Activated naive CD4-positive, alpha-beta T cell treated with anti-CD3 and anti-CD28 coated beads for 36 hours (primary cell): Measurements from ENCODE around the gene PLB1. TPM values are rescaled to one million over a fixed set of nuclear protein-coding genes. Genes with fewer than 3 reads are reported as not detected.

Source experiments
- CTCF ChIA-PET: fragments of 350-600 bp; sonication (Branson Sonifier 250); formaldehyde crosslinking; loops from one replicate; lab custom pipeline; 2021; ENCODE audit warnings: antibody characterized with exemption; lab: Charles Lee
- DNase-seq: peaks from one replicate; pipeline ENCODE4 v3.0.0-alpha.2; 2020
- H3K27ac Mint-ChIP-seq: one replicate; pipeline ENCODE4 v1.8.0; 2021; ENCODE audit warnings: mild to moderate bottlenecking, mixed read lengths
- H3K27me3 Mint-ChIP-seq: one replicate; pipeline ENCODE4 v1.8.0; 2021; ENCODE audit warnings: low read depth, mixed read lengths
- H3K36me3 Mint-ChIP-seq: one replicate; pipeline ENCODE4 v1.8.0; 2021; ENCODE audit warnings: low read depth, mixed read lengths
- H3K4me1 Mint-ChIP-seq: one replicate; pipeline ENCODE4 v1.8.0; 2021; ENCODE audit warnings: low read depth, mixed read lengths
- H3K4me3 Mint-ChIP-seq: one replicate; pipeline ENCODE4 v1.8.0; 2021; ENCODE audit warnings: mild to moderate bottlenecking, moderate library complexity, mixed read lengths
- H3K9me3 Mint-ChIP-seq: one replicate; pipeline ENCODE4 v1.8.0; 2021; ENCODE audit warnings: mixed read lengths
- intact Hi-C: fragments of 100-400 bp; cut with micrococcal nuclease; formaldehyde crosslinking; loops from one replicate; pipeline ENCODE4 v1.15.1; 2023
- total RNA-seq, 2 experiments: library from RNA; stranded (reverse); gene quantifications; one replicate each; pipeline ENCODE4 v1.2.3, GENCODE V29; 2021

The PLB1 gene, protein sequence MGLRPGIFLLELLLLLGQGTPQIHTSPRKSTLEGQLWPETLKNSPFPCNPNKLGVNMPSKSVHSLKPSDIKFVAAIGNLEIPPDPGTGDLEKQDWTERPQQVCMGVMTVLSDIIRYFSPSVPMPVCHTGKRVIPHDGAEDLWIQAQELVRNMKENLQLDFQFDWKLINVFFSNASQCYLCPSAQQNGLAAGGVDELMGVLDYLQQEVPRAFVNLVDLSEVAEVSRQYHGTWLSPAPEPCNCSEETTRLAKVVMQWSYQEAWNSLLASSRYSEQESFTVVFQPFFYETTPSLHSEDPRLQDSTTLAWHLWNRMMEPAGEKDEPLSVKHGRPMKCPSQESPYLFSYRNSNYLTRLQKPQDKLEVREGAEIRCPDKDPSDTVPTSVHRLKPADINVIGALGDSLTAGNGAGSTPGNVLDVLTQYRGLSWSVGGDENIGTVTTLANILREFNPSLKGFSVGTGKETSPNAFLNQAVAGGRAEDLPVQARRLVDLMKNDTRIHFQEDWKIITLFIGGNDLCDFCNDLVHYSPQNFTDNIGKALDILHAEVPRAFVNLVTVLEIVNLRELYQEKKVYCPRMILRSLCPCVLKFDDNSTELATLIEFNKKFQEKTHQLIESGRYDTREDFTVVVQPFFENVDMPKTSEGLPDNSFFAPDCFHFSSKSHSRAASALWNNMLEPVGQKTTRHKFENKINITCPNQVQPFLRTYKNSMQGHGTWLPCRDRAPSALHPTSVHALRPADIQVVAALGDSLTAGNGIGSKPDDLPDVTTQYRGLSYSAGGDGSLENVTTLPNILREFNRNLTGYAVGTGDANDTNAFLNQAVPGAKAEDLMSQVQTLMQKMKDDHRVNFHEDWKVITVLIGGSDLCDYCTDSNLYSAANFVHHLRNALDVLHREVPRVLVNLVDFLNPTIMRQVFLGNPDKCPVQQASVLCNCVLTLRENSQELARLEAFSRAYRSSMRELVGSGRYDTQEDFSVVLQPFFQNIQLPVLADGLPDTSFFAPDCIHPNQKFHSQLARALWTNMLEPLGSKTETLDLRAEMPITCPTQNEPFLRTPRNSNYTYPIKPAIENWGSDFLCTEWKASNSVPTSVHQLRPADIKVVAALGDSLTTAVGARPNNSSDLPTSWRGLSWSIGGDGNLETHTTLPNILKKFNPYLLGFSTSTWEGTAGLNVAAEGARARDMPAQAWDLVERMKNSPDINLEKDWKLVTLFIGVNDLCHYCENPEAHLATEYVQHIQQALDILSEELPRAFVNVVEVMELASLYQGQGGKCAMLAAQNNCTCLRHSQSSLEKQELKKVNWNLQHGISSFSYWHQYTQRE (N-terminal part only)
- 1 to 10 TPM; 1.3 to 1.6 TPM for total RNA-seq

DNA sequence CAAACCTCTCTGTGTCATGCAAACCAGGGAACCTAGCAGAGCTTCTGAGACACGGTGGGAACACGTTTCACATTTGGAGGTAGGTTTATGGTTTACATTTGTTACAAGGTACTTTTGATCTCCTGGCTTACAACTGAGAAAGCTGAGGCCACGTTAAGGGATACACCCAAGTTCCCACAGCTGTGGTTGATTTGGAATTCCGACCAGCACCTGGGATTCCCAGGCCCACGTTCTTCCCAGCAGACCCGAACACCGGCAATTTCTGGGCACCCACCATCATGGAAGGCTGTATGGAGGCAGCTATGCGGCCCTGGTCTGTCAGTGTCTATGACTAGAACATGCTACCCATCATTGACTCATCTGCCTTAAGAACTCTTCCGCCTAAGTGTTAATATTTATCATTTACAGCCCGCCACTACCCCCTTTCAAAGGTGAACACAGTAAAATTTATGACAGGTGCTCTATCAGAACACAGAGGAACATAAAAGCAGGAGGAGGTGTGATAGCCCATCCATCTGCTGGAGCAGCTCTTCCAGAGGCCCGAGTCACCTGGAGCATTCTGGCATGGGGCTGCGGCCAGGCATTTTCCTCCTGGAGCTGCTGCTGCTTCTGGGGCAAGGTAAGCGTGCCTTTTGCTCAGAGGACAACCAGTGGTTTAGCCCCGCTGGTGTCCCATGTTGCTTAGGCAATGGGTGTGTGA, at the start of gene PLB1:
PLB1 (plus strand) TSS at position 510 of the 700 bp plus-strand sequence; CDS start at position 565, 55 bp downstream.
- Mint-ChIP-seq H3K4me3 (no peak within 1 kb of the TSS), H3K27ac (no peak within 1 kb of the TSS), H3K27me3 (peaks cover 6% of the 10 kb centered on the region), H3K36me3 (no peaks in the 10 kb centered on the region), H3K9me3 (no peaks in the 10 kb centered on the region), H3K4me1 (peaks cover 3% of the 10 kb centered on the region)
- CTCF ChIA-PET, result no interaction called here
- no peak for DNase-seq
- intact Hi-C loops, result no loop called here

DNA sequence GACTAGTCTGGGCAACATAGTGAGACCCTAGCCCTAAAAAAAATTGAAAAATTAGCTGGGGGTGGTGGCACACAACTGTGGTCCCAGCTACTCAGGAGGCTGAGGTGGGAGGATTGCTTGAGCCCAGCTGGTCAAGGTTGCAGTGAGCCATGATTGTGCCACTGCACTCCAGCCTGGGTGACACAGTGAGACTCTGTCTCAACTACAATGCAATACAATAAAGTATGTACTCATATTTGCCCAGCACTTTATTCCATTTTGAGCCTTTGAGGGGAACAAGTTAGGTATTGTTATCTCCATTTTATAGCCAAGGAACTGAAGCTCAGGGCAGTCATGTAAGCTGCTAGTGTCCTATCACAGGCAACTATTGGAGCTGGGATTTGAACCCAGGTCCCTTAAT, 49.3 kb upstream of the PLB1 start:
- intact Hi-C loops, result loop anchor here (5.0 kb wide), 3 partner anchors 169 to 544 kb away; no protein-coding TSS in a partner anchor
- Mint-ChIP-seq H3K27ac (peak overlapping the region; percentile 90), H3K27me3 (no peaks in the 10 kb centered on the region), H3K9me3 (no peaks in the 10 kb centered on the region), H3K36me3 (no peaks in the 10 kb centered on the region), H3K4me1 (peaks cover 74% of the 10 kb centered on the region), H3K4me3 (no peak overlapping the region)
- DNase-seq, result no peak
- CTCF ChIA-PET, result interaction anchor here (1.1 to 1.6 kb wide), 2 partner anchors 15 to 742 kb away, joined by 3 to 9 read pairs; no protein-coding TSS in a partner anchor

DNA sequence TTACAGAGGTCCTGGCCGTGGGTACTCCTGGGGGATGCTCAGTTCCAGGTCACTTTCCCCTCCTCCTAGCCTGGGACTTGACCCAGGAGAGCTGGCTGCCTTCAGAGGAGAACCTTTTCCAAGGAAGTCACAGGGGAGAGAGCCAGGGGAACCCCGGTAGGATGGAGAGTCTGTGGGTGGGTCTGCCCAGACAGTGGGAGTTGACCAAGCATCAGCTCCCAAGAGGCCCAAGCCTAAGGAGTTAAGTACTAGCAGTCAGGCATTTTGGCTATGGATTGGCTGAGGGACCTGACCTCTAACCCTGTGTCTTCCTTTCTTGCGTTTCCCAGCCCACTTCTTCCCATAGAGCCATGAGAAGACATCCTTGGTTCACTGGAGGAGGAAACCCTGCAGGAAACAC, 48.8 kb upstream of the PLB1 start:
- peaks cover 71% of the 10 kb centered on the region for H3K4me1 Mint-ChIP-seq
- H3K27ac Mint-ChIP-seq, result peak overlapping the region; percentile 90
- intact Hi-C loops, result loop anchor here (5.0 kb wide), 3 partner anchors 170 to 545 kb away; no protein-coding TSS in a partner anchor
- DNase-seq, result no peak
- CTCF ChIA-PET, result interaction anchor here (1.1 to 1.6 kb wide), 2 partner anchors 16 to 743 kb away, joined by 3 to 9 read pairs; no protein-coding TSS in a partner anchor
- no peaks in the 10 kb centered on the region for H3K9me3 Mint-ChIP-seq
- H3K36me3 Mint-ChIP-seq, result no peaks in the 10 kb centered on the region
- no peaks in the 10 kb centered on the region for H3K27me3 Mint-ChIP-seq
- no peak overlapping the region for H3K4me3 Mint-ChIP-seq

DNA sequence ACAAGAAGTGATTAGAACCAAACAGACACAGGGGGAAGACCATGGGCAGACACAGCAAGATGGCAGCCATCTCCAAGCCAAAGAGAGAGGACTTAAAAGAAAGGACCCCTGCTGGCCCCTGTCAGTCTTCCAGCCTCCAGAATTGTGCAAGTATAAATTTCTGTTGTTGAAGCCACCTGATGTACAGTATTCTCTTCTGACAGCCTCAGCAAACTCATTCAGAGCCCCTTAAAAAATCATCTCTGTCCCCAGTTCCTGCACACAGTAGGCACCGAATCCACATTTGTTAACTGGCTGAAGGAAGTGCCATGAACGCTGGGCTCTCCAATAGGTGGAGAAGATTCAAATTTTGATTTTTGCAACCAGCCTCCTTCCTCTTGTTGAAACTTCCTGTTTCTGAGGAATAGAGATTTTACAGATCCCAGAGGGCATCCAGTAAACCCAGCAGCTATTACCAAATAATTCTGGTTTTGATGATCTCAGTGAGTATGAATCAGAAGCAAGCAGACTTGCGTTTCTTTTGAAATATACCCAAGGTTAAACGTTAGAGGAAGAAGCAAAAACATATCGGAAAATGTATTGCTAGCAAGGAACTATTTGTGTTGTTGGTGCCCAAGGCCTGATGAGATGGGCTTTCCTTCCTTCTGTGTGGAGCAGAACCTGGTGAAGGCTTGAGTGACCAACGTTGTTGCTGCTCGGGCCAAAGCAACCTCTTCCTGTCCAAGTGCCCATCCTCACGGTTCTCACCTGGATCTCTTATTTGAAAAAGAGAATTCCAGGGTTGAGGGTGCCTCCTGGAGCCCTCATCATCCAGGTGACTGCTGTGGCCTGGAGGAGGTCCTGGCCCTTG, 47.7 kb upstream of the PLB1 start:
- Mint-ChIP-seq H3K4me3 (no peak overlapping the region), H3K27me3 (no peaks in the 10 kb centered on the region), H3K36me3 (no peaks in the 10 kb centered on the region), H3K4me1 (peaks cover 68% of the 10 kb centered on the region), H3K27ac (peak overlapping the region; percentile 90), H3K9me3 (no peaks in the 10 kb centered on the region)
- CTCF ChIA-PET, result no interaction called here
- DNase-seq, result peak; percentile 53
- intact Hi-C loops, result loop anchor here (1.0 to 5.0 kb wide), 9 partner anchors 24 to 728 kb away; no protein-coding TSS in a partner anchor

DNA sequence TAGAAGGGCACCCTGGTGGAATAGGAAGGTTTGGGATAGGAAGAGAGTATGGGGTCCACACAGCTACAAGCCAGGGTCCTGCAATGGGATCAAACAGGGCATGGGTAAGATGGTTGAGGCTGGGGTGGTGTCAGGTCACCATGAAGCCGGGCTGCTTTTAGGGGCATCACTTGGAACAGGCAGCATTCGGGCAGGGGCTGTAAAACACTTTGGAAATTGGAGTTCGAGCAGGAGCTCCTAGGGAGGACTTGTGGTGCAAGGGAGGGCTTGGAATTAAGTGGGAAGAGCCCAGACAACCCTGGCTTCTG, 47.1 kb upstream of the PLB1 start:
- intact Hi-C loops, result loop anchor here (1.0 to 5.0 kb wide), 9 partner anchors 24 to 728 kb away; no protein-coding TSS in a partner anchor
- peaks cover 68% of the 10 kb centered on the region for H3K4me1 Mint-ChIP-seq
- CTCF ChIA-PET, result interaction anchor here (0.6 kb wide), 1 partner anchor 745 kb away, joined by 3 read pairs; no protein-coding TSS in a partner anchor

DNA sequence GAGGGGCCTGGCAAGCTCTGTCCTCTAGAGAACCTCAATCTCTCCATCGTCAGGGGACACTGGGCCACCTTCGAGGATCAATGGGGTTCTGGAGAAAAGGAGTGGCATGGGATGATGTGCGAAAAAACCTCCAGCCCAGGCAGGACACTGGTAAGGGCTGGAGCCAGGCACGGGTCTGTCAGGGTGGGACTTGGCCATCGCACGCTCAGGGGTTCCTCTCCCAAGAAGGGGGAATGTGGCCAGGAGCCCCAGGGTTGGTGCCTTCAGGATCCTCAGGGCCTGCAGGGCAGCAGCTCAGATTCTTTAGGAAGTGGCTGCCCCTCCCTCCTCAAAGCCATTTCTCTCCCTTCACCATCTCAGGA, 46.8 kb upstream of the PLB1 start:
- Mint-ChIP-seq H3K27ac (peak overlapping the region; percentile 90), H3K27me3 (no peaks in the 10 kb centered on the region), H3K4me1 (peaks cover 68% of the 10 kb centered on the region), H3K9me3 (no peaks in the 10 kb centered on the region), H3K4me3 (peak overlapping the region; percentile 28), H3K36me3 (no peaks in the 10 kb centered on the region)
- no peak for DNase-seq
- intact Hi-C loops, result loop anchor here (2.0 to 5.0 kb wide), 4 partner anchors 172 to 547 kb away; no protein-coding TSS in a partner anchor
- CTCF ChIA-PET, result interaction anchor here (0.6 kb wide), 2 partner anchors 581 to 746 kb away, joined by 3 read pairs; no protein-coding TSS in a partner anchor

More for the DNA sequence above, 47.1 kb upstream of the PLB1 start:
- H3K27ac Mint-ChIP-seq, result peak overlapping the region; percentile 90
- H3K4me3 Mint-ChIP-seq, result peak overlapping the region; percentile 30
- H3K36me3 Mint-ChIP-seq, result no peaks in the 10 kb centered on the region
- no peaks in the 10 kb centered on the region for H3K9me3 Mint-ChIP-seq
- H3K27me3 Mint-ChIP-seq, result no peaks in the 10 kb centered on the region
- no peak for DNase-seq

DNA sequence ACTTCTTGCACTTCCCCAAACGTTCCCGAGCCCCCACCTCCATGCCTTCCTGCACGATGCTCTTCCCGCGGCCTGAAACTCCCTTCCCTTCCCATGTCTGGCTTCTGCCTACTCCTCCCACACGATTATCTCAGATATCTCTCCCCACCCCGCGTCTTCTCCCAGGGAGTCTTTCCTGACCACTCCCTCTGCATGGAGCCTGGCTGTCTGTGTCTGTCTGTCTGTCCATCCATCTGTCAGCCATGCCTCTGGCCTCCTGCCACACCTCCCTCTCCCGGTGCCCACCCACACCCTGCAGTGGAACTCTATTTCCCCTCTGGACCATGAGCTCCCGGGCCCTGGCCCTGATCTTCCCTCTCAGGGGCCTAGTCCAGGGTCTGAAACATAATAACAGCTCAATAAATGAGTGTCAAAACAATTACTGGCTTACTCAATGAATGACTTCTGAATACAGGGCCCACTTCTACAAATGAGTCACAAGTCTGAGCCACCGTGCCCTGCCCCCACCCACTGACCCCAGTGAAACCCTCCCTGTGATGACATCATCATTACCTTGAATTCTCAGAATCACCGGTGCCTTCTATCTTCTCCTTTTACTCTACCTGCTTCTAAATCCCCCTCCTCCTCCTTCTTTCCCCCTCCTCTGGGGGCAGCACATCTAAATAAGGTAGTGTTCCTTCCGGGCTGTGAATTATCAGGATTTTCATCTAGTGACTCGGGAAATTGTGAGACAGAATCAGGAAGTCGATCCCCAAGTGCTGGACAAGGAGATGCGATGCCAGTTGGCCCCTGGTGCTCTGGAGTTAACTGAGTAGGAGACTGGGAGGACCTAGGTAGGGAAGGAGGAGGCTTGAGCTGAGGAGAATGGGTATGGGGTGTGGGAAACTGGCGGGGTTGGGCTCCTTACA, 46.1 kb upstream of the PLB1 start:
- Mint-ChIP-seq H3K36me3 (no peaks in the 10 kb centered on the region), H3K27ac (peak overlapping the region; percentile 90), H3K4me1 (peaks cover 64% of the 10 kb centered on the region), H3K27me3 (no peaks in the 10 kb centered on the region), H3K4me3 (peak overlapping the region; percentile 57), H3K9me3 (no peaks in the 10 kb centered on the region)
- intact Hi-C loops, result loop anchor here (1.0 to 10.0 kb wide), 8 partner anchors 16 to 677 kb away; partner anchors contain the start of gene MRPL33
- DNase-seq, result peak; percentile 96
- CTCF ChIA-PET, result interaction anchor here (0.6 to 1.2 kb wide), 4 partner anchors 48 to 746 kb away, joined by 3 to 6 read pairs (median 3); no protein-coding TSS in a partner anchor

DNA sequence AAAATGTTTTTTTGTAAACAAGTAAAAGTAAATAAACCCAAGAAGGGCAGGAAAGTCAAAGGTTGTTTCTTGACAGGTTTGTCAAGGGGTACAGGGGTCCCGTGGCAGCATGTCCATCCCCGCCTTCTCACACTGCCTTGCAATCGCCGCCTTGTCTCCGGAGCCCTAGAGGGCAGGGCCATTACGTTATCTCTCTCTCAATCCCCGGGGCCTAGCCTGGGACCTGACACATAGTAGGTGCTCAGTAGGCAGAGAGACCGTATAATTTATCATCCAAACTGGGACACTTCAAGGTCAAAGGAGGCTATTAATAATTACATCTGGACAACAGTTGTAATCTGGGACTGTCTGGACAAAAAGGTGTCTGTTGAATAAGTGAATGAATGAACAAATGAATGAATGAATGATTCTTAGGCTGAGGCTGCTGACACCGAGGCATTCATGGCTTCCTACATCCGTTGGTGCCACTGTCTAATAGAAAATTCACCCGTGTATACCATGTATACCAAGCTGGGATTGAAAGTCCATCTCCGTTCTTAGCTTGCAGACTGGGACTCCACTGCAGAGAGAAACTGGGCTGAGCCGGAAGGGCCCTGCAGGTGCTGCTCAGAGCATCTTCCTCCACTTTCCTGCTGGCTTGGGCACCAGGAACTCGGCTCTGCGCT, 44.8 kb upstream of the PLB1 start:
- Mint-ChIP-seq H3K4me1 (peaks cover 51% of the 10 kb centered on the region), H3K4me3 (no peak overlapping the region), H3K27me3 (no peaks in the 10 kb centered on the region), H3K27ac (peak overlapping the region; percentile 39), H3K36me3 (no peaks in the 10 kb centered on the region), H3K9me3 (no peaks in the 10 kb centered on the region)
- no peak for DNase-seq
- CTCF ChIA-PET, result no interaction called here
- intact Hi-C loops, result loop anchor here (1.0 to 10.0 kb wide), 4 partner anchors 14 to 679 kb away; partner anchors contain the start of gene MRPL33

DNA sequence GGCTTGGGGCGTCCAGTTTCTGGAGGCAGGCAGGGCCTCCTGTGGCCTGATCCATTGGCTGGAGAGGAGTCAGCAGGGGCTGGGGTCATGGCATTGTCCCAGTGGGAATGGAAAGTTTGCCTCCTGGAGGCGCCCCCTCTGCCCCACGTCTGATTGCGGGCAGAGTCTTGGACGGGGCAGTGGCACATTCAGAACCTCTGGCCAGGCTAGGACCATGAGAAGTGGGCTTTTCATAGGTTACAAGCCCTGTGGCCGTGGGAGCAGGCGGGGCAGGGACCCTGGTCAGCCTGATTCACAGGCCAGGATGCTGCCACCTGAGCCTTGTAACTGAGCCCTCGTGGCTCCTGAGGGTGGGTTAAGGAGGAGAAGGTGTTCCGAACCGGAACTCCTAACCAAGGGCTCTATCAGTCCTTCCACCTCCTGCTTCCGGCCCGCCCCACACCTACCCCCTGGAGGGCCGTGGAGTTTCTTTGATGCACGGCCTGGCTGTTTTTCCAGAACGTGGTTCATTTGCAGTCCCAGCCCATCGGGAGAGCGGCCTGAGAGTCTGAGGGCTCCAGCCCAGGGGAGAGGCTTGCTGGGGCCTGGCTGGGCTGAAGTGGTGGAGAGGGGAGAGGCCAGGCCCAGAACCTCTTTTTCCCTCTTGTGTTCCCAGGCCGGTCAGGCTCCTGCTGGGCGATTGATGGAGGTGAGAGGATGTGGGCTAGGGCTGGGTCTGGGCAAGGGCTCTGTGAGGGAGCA, 43.9 kb upstream of the PLB1 start:
- H3K4me1 Mint-ChIP-seq, result peaks cover 42% of the 10 kb centered on the region
- no peak overlapping the region for H3K27ac Mint-ChIP-seq
- intact Hi-C loops, result loop anchor here (1.0 to 10.0 kb wide), 8 partner anchors 60 to 749 kb away; partner anchors contain the start of genes FOSL2 and MRPL33
- no peaks in the 10 kb centered on the region for H3K36me3 Mint-ChIP-seq
- CTCF ChIA-PET, result interaction anchor here (0.5 to 2.2 kb wide), 8 partner anchors 9 to 748 kb away, joined by 3 to 11 read pairs (median 4); no protein-coding TSS in a partner anchor
- H3K9me3 Mint-ChIP-seq, result no peaks in the 10 kb centered on the region
- no peak overlapping the region for H3K4me3 Mint-ChIP-seq
- no peak for DNase-seq
- no peaks in the 10 kb centered on the region for H3K27me3 Mint-ChIP-seq
